Measurements from ENCODE around the gene TNFRSF18.

Gene TNFRSF18

DNA sequence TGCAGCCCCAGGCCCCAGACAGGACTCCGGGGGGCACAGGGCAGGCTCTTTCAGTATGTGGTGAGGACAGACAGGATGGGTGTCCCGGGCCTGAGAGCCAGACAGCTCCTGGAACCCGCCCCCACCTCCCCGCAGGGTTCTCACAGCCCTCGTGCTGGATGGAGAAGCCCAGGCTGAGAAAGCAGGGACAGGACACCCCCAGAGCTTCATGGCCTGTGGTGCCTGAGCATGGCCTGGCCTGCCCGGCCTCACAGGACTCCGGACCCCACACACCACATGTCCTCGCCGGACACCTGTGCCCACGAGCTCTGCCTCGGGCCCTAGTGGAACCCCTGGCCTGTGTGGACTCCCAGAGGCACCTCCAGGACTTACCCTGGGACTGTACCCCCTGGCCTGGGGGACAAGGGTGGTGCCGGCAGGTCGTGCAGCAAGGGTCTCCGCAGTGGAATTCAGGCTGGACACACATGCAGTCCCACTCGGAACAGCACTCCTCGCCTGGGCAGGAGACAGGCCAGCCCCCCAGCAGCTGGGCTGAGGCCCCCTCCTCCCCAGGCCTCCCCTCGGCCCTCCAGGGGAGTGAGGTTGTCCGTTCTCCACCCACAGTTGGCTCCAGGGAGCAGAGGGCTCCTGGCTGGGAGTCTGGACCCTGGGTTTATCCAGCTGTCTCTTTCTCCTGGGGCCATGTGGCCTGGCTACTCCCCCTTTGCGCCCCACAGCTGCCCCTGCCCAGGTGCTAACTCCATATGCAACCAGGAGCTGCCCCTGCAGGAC lies 1.2 kb downstream of the TNFRSF18 start:
- Histone ChIP-seq H2BK120ac (ENCODE audit: low read depth, low read length) (no peak overlapping the region), H3K23ac (ENCODE audit: low read length in 2 of 2) (no peak overlapping the region), H3K4me1 (ENCODE audit: control insufficient read depth, insufficient read depth, low read depth, low read length) (peaks cover 75% of the 10 kb centered on the region), H3K14ac (ENCODE audit: low read length in 2 of 2) (no peak overlapping the region), H2BK12ac (ENCODE audit: low read length in 2 of 2) (no peak overlapping the region), H3K27ac (ENCODE audit: low read length, poor library complexity, severe bottlenecking) (no peak overlapping the region), H2AK5ac (ENCODE audit: low read length, severe bottlenecking) (no peak overlapping the region), H3K9me3 (ENCODE audit: control insufficient read depth, low read length) (no peaks in the 10 kb centered on the region), H4K91ac (ENCODE audit: low read length) (no peak overlapping the region), H2BK15ac (ENCODE audit: low read depth, poor library complexity, severe bottlenecking) (no peak overlapping the region), H2AFZ (ENCODE audit: low read depth, low read length) (no peak overlapping the region), H3K27me3 (ENCODE audit: control insufficient read depth in 1 of 2, insufficient read depth in 1 of 2, low read length in 2 of 2) (peaks cover 0 to 57% of the 10 kb centered on the region in 2 experiments), H2BK5ac (ENCODE audit: low read depth, low read length, poor library complexity, severe bottlenecking) (no peak overlapping the region), H4K8ac (ENCODE audit: low read length) (no peak overlapping the region), H3K9ac (ENCODE audit: low read length) (no peak overlapping the region), H3K4me2 (ENCODE audit: low read length, poor library complexity, severe bottlenecking) (no peak overlapping the region), H3K4me3 (ENCODE audit: insufficient read depth in 1 of 2, low read depth in 1 of 2, low read length in 2 of 2) (no peak overlapping the region), H3K79me1 (replicated peaks; ENCODE audit: low read length, poor library complexity, severe bottlenecking) (no peaks in the 10 kb centered on the region), H3K4ac (ENCODE audit: low read depth in 1 of 2, low read length in 2 of 2) (no peak overlapping the region), H3K36me3 (ENCODE audit: control insufficient read depth in 1 of 2, insufficient read depth in 2 of 2, low read depth in 1 of 2, low read length in 2 of 2) (no peaks in the 10 kb centered on the region), H3K18ac (ENCODE audit: low read depth in 1 of 2, low read length in 2 of 2) (no peak overlapping the region)
- WGBS: 86% methylated on average over 19 of the region's 19 CpGs
- no peak for DNase-seq

DNA sequence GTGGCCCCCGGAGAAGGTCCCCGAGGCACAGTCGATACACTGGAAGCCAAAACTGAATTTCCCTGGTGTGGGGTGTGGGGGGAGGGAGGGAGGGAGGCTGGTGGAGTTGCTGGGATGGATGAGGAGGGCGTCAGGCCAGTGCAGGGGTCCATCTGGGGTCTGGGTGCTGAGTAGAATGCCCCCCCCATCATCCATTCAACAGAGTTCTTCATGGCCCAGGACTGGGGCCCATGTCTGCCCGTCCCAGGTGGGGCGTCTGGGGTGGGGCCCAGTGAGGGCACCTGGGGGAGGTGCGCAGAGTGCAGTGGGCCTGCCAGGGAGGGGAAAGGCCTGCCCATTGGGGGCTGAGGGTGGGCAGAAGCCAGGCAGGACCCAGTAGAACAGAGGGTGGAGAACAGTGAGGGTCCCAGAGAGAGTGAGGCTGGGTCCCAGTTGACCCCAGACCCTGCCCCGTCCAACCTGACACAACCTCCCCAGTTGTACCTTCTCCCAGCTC lies 1.9 kb downstream of the TNFRSF18 start:
- Histone ChIP-seq H2AK5ac (ENCODE audit: low read length, severe bottlenecking) (no peak overlapping the region), H3K4me2 (ENCODE audit: low read length, poor library complexity, severe bottlenecking) (no peak overlapping the region), H3K27ac (ENCODE audit: low read length, poor library complexity, severe bottlenecking) (no peak overlapping the region), H3K9me3 (ENCODE audit: control insufficient read depth, low read length) (no peaks in the 10 kb centered on the region), H2BK15ac (ENCODE audit: low read depth, poor library complexity, severe bottlenecking) (no peak overlapping the region), H2BK5ac (ENCODE audit: low read depth, low read length, poor library complexity, severe bottlenecking) (no peak overlapping the region), H3K14ac (ENCODE audit: low read length in 2 of 2) (no peak overlapping the region), H2AFZ (ENCODE audit: low read depth, low read length) (no peak overlapping the region), H4K8ac (ENCODE audit: low read length) (no peak overlapping the region), H3K4me1 (ENCODE audit: control insufficient read depth, insufficient read depth, low read depth, low read length) (peaks cover 75% of the 10 kb centered on the region), H2BK12ac (ENCODE audit: low read length in 2 of 2) (no peak overlapping the region), H3K4ac (ENCODE audit: low read depth in 1 of 2, low read length in 2 of 2) (no peak overlapping the region), H3K79me1 (replicated peaks; ENCODE audit: low read length, poor library complexity, severe bottlenecking) (no peaks in the 10 kb centered on the region), H3K18ac (ENCODE audit: low read depth in 1 of 2, low read length in 2 of 2) (no peak overlapping the region), H3K36me3 (ENCODE audit: control insufficient read depth in 1 of 2, insufficient read depth in 2 of 2, low read depth in 1 of 2, low read length in 2 of 2) (no peaks in the 10 kb centered on the region), H2BK120ac (ENCODE audit: low read depth, low read length) (no peak overlapping the region), H3K9ac (ENCODE audit: low read length) (no peak overlapping the region), H3K23ac (ENCODE audit: low read length in 2 of 2) (no peak overlapping the region), H3K4me3 (ENCODE audit: insufficient read depth in 1 of 2, low read depth in 1 of 2, low read length in 2 of 2) (no peak overlapping the region), H4K91ac (ENCODE audit: low read length) (no peak overlapping the region), H3K27me3 (ENCODE audit: control insufficient read depth in 1 of 2, insufficient read depth in 1 of 2, low read length in 2 of 2) (peaks cover 0 to 63% of the 10 kb centered on the region in 2 experiments)
- no peak for DNase-seq
- 92% methylated on average over 7 of the region's 8 CpGs for WGBS

DNA sequence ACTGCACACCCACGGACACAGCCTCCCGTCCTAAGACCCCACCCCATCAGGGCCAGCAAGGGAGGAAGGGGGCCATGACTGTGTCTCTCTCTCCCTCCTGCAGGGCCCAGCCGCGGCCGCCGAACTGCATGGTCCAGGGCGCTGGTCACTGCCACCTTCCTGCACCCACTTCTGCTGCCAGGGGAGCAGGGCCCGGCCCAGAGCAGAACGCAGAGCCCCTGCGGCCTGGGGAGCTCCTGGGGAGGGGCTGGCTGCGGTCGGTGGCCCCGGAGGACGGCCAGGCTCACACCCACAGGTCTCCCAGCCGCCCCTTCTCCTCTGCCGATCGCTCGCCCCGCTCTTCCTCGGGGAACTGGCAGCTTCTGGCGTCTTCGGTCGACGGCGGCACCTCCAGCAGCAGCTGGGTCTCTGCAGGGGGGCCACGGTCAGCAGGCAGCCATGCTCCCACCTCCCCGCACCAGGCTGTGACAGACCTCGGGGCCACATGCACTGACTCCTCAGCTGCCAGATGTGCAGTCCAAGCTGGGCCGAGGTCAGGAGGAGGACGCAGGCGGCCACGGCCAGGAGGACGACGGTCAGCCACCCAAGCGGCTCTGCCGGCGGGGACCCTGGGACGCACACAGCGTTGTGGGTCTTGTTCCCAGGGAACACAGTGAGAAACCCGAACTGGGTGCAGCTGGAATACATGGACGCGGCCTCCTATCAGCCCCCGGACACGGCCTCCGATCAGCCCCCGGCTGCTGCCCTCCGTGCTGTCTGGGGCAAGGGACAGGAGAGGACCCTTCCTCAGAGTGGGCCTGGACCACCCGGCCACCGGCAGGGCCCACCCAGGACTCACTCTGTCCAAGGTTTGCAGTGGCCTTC lies 2.6 kb downstream of the TNFRSF18 start:
- 85% methylated on average over 48 of the region's 49 CpGs for WGBS
- Histone ChIP-seq H3K9ac (ENCODE audit: low read length) (no peak overlapping the region), H3K14ac (ENCODE audit: low read length in 2 of 2) (no peak overlapping the region), H2BK5ac (ENCODE audit: low read depth, low read length, poor library complexity, severe bottlenecking) (no peak overlapping the region), H3K36me3 (ENCODE audit: control insufficient read depth in 1 of 2, insufficient read depth in 2 of 2, low read depth in 1 of 2, low read length in 2 of 2) (no peaks in the 10 kb centered on the region), H3K4me1 (ENCODE audit: control insufficient read depth, insufficient read depth, low read depth, low read length) (peaks cover 73% of the 10 kb centered on the region), H3K18ac (ENCODE audit: low read depth in 1 of 2, low read length in 2 of 2) (no peak overlapping the region), H2BK120ac (ENCODE audit: low read depth, low read length) (no peak overlapping the region), H2AK5ac (ENCODE audit: low read length, severe bottlenecking) (no peak overlapping the region), H2BK15ac (ENCODE audit: low read depth, poor library complexity, severe bottlenecking) (no peak overlapping the region), H3K4me2 (ENCODE audit: low read length, poor library complexity, severe bottlenecking) (no peak overlapping the region), H3K79me1 (replicated peaks; ENCODE audit: low read length, poor library complexity, severe bottlenecking) (no peaks in the 10 kb centered on the region), H2BK12ac (ENCODE audit: low read length in 2 of 2) (no peak overlapping the region), H3K23ac (ENCODE audit: low read length in 2 of 2) (no peak overlapping the region), H4K91ac (ENCODE audit: low read length) (no peak overlapping the region), H3K27me3 (ENCODE audit: control insufficient read depth in 1 of 2, insufficient read depth in 1 of 2, low read length in 2 of 2) (peaks cover 0 to 70% of the 10 kb centered on the region in 2 experiments), H3K4ac (ENCODE audit: low read depth in 1 of 2, low read length in 2 of 2) (no peak overlapping the region), H3K9me3 (ENCODE audit: control insufficient read depth, low read length) (no peaks in the 10 kb centered on the region), H3K27ac (ENCODE audit: low read length, poor library complexity, severe bottlenecking) (no peak overlapping the region), H4K8ac (ENCODE audit: low read length) (no peak overlapping the region), H3K4me3 (ENCODE audit: insufficient read depth in 1 of 2, low read depth in 1 of 2, low read length in 2 of 2) (no peak overlapping the region), H2AFZ (ENCODE audit: low read depth, low read length) (no peak overlapping the region)
- no peak for DNase-seq
